Nephron (organoid): ENCODE data around the gene CD248.

ENCODE experiments used
- H3K27ac Mint-ChIP-seq, 3 experiments: 2 replicates each; pipeline ENCODE4 v1.8.0; 2020; ENCODE audit warnings: mixed read lengths in 3 of 3, mild to moderate bottlenecking in 2 of 3, moderate library complexity in 1 of 3
- H3K27me3 Mint-ChIP-seq: 2 replicates; pipeline ENCODE4 v1.8.0; 2021; ENCODE audit warnings: low read depth, mild to moderate bottlenecking, moderate library complexity, mixed read lengths
- H3K36me3 Mint-ChIP-seq: 2 replicates; pipeline ENCODE4 v1.8.0; 2020; ENCODE audit warnings: low read depth, mixed read lengths
- H3K4me1 Mint-ChIP-seq: 2 replicates; pipeline ENCODE4 v1.8.0; 2020; ENCODE audit warnings: mixed read lengths
- H3K4me3 Mint-ChIP-seq, 3 experiments: 2 replicates each; pipeline ENCODE4 v1.8.0; 2020; ENCODE audit warnings: mild to moderate bottlenecking in 3 of 3, mixed read lengths in 3 of 3, moderate library complexity in 2 of 3
- H3K9me3 Mint-ChIP-seq: 2 replicates; pipeline ENCODE4 v1.8.0; 2020; ENCODE audit warnings: mixed read lengths
- CTCF ChIP-seq, 3 experiments: fragments of 200-600 bp; sonication (generic); IDR thresholded peaks; one replicate each; pipeline ENCODE4 v1.5.0; 2021; ENCODE audit warnings: antibody characterized with exemption in 3 of 3; ENCODE audit not compliant: unreplicated experiment in 3 of 3

CD248 gene

DNA sequence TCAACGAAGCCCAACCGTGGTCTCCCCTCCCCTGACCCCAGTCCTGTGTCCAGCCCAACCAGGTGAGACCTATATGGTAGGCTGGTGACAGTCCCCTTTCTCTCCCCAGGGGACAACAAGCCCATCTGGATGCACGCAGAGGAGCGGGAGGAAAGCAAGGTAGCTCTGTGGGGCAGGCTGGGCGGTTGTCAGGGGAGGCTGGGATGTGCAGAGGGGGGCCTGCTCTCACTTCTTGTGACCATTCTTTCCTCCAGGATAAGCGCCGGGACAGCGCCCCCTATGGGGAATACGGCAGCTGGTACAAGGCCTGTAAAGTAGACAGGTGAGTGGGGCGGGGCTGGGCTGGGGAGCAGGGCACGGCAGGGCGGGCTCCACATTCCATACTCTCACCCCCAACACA is 51.9 kb downstream of the CD248 start:
- Mint-ChIP-seq H3K9me3 (no peaks in the 10 kb centered on the region), H3K36me3 (peaks cover 27% of the 10 kb centered on the region), H3K4me3 (peak overlapping the region in 1 of 3 experiments; percentile 23), H3K27ac (no peak overlapping the region), H3K27me3 (no peaks in the 10 kb centered on the region), H3K4me1 (peaks cover 15% of the 10 kb centered on the region)
- TF ChIP-seq CTCF (IDR thresholded peaks at IDR 0.05; ENCODE audit: unreplicated experiment in 3 of 3) = no peak
